Tibial artery (tissue), 4 donors: ENCODE data around the gene PCDH15.

Experiments used
- DNase-seq, 2 donors: peaks; one replicate each; pipeline ENCODE4 v3.0.0-alpha.2; 2019
- H3K27ac ChIP-seq, 2 donors: fragments of 200-600 bp; sonication (generic) in 1 of 2; 1 replicate in 1 of 2; 2 replicates in 1 of 2; pipeline ENCODE4 v1.5.1; 2018 to 2019; ENCODE audit warnings: mild to moderate bottlenecking in 1 of 2
- H3K27me3 ChIP-seq, 2 donors: fragments of 200-600 bp; sonication (generic) in 1 of 2; one replicate each; pipeline versions ENCODE4 v1.5.1 to v1.6.0; 2016 to 2019
- H3K36me3 ChIP-seq, 3 donors: fragments of 200-600 bp; sonication (generic) in 2 of 3; one replicate each; pipeline ENCODE4 v1.5.1; 2016 to 2019; ENCODE audit warnings: mild to moderate bottlenecking in 2 of 3
- H3K4me1 ChIP-seq, 4 donors: fragments of 200-600 bp; sonication (generic) in 2 of 4; 1 replicate in 3 of 4; 2 replicates in 1 of 4; pipeline ENCODE4 v1.5.1; 2016 to 2019
- H3K4me3 ChIP-seq, 2 donors: fragments of 200-600 bp; sonication (generic) in 1 of 2; 1 replicate in 1 of 2; 2 replicates in 1 of 2; pipeline ENCODE4 v1.5.1; 2018 to 2019; ENCODE audit warnings: mild to moderate bottlenecking in 2 of 2
- H3K9me3 ChIP-seq, 3 donors: fragments of 200-600 bp; sonication (generic) in 1 of 3; one replicate each; pipeline ENCODE4 v1.5.1; 2016 to 2019
- intact Hi-C: fragments of 100-400 bp; cut with DNase I; formaldehyde crosslinking; loops from one replicate; pipeline ENCODE4 v1.15.0; 2023; ENCODE audit warnings: low total_unique reads
- TF ChIP-seq, protein P1 (sequence below), 2 experiments: fragments of 200-600 bp in 1 of 2; fragments of 450-650 bp in 1 of 2; IDR thresholded peaks; one replicate each; pipeline ENCODE4 v1.5.1; 2017 to 2019; ENCODE audit warnings: antibody characterized with exemption in 2 of 2, mild to moderate bottlenecking in 1 of 2, moderate library complexity in 1 of 2

Gene PCDH15

DNA sequence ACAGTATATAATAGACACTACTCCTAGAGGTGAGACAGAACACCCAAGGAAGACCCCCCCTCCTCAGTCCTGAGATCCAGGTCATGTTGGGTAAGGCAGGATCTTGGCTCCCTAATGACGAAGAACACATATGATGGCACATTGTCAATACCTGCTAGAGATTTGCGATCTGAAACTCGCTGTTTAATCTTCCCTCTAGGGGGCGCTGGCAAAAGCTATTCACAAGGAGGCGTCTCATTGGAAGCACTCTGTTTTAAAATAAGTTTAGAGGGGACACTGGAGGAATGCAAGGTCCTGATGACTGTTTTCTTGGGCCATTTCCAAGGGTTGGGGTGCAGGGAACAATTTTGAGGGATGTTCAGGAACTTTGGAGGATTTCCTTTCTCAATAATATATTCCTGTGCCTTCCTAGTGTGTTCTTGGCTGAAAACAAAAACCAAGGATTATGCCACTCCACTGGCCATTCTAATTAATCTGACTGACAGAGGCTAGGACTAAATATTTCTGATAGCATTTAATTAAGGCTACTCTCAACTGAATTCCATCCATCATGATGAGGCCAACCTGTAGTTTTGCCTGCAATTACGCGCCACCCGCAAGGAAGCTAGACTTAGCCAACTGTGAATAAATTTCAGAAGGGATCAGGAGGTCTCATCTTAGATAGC, 1014.7 kb downstream of the PCDH15 start:
- no peaks in the 10 kb centered on the region for H3K4me1 ChIP-seq
- H3K27me3 ChIP-seq: no peaks in the 10 kb centered on the region
- no peaks in the 10 kb centered on the region for H3K9me3 ChIP-seq
- no peak overlapping the region for H3K4me3 ChIP-seq
- no peaks in the 10 kb centered on the region for H3K36me3 ChIP-seq
- H3K27ac ChIP-seq: no peak overlapping the region
- intact Hi-C loops: no loop called here
- no peak for DNase-seq
- TF ChIP-seq, protein P1, sequence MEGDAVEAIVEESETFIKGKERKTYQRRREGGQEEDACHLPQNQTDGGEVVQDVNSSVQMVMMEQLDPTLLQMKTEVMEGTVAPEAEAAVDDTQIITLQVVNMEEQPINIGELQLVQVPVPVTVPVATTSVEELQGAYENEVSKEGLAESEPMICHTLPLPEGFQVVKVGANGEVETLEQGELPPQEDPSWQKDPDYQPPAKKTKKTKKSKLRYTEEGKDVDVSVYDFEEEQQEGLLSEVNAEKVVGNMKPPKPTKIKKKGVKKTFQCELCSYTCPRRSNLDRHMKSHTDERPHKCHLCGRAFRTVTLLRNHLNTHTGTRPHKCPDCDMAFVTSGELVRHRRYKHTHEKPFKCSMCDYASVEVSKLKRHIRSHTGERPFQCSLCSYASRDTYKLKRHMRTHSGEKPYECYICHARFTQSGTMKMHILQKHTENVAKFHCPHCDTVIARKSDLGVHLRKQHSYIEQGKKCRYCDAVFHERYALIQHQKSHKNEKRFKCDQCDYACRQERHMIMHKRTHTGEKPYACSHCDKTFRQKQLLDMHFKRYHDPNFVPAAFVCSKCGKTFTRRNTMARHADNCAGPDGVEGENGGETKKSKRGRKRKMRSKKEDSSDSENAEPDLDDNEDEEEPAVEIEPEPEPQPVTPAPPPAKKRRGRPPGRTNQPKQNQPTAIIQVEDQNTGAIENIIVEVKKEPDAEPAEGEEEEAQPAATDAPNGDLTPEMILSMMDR (IDR thresholded peaks at IDR 0.05): no peak

DNA sequence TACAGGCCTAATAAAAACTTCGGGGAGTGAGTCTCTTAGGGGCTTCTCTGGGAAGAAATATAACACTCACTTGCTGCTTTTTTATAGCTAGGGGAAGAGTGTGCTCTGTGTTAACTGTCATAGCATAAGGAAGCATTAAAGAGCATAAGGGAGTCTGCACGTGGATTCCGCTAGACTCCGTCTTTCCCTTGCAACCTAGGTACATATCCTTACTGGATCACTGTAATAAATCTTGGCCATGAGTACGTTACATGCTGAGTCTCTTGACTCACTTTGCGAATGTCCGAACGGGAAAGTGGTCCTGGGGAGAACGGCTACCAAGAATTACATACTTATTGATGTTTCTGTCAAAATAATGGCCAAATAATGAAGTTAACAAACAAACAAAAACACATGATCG, 1029.3 kb downstream of the PCDH15 start:
- H3K27ac ChIP-seq: no peak overlapping the region
- no peaks in the 10 kb centered on the region for H3K9me3 ChIP-seq
- no peaks in the 10 kb centered on the region for H3K27me3 ChIP-seq
- intact Hi-C loops: no loop called here
- H3K4me3 ChIP-seq: no peak overlapping the region
- TF ChIP-seq, protein P1 (IDR thresholded peaks at IDR 0.05): no peak
- DNase-seq: no peak
- H3K36me3 ChIP-seq: no peaks in the 10 kb centered on the region
- H3K4me1 ChIP-seq: no peaks in the 10 kb centered on the region

DNA sequence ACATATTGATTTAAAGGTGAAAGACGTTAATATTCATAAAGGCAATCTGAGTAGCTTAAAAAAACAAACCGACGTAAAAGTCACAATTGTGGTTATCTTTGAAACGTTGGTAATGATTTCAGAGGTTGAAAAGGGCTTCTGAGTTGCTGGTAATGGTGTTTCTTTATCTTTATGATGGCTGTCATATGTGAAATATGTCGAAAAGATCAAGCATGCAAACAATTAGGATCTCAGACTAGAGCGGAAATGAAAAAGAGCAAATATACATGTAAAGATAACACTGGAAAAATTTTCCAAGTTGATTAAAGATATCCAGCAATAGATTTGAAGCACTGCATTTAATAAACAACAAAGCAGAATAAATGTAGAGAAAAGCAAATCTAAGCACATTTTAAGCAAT, 1030.1 kb downstream of the PCDH15 start:
- no peaks in the 10 kb centered on the region for H3K27me3 ChIP-seq
- intact Hi-C loops: no loop called here
- no peaks in the 10 kb centered on the region for H3K4me1 ChIP-seq
- no peaks in the 10 kb centered on the region for H3K9me3 ChIP-seq
- DNase-seq: no peak
- H3K4me3 ChIP-seq: no peak overlapping the region
- TF ChIP-seq, protein P1 (IDR thresholded peaks at IDR 0.05): no peak
- no peak overlapping the region for H3K27ac ChIP-seq
- no peaks in the 10 kb centered on the region for H3K36me3 ChIP-seq

DNA sequence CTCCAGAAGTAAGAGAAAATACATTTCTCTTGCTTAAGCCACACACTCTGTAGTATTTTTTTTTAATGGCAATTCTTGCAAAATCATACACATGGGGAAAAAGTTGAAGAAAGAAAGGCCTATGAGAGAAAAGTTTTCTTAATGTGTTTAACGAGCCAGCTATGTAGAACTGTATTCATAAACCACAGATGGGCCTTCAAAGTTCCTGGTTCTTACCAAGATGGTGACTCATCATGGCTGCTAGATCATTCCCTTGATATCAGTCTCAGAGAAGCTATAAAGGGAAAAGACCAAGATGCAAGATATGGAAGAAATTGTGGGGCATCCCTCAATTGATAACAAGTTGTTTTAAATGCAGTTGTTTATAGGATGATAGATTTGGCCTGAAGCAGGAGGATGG, 1035.7 kb downstream of the PCDH15 start:
- H3K27ac ChIP-seq: no peak overlapping the region
- no peaks in the 10 kb centered on the region for H3K27me3 ChIP-seq
- no peak overlapping the region for H3K4me3 ChIP-seq
- no peak for DNase-seq
- intact Hi-C loops: no loop called here
- H3K9me3 ChIP-seq: no peaks in the 10 kb centered on the region
- TF ChIP-seq, protein P1 (IDR thresholded peaks at IDR 0.05): no peak
- H3K36me3 ChIP-seq: no peaks in the 10 kb centered on the region
- no peaks in the 10 kb centered on the region for H3K4me1 ChIP-seq

DNA sequence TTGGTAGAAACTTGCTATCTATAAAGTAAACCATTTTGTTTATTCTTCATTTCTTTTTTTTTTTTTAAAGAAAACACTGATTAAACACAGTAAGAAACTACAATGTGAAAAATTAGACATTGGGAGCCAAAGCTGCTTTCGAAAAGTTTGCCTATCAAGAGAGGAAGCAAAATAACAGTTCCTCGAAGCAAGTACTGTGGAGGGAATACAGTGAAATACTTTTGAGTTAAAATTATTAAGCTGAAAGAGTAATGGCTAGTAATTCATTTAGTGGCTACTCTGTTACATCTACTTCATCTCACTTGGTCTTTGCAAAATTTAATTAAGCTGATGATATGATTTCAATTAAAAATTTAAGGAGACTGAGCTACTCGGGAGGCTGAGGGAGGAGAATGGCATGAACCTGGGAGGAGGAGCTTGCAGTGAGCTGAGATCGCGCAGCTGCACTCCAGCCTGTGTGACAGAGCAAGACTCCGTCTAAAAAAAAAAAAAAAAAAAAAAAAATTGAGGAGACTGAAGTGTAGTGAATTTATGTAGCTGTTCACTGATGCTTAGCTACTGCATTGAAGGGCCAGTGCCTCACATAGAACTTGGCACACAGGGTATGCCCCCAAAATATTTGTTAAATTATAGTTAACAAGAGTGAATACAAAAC, 1046.3 kb downstream of the PCDH15 start:
- H3K4me3 ChIP-seq: no peak overlapping the region
- no peaks in the 10 kb centered on the region for H3K27me3 ChIP-seq
- no peaks in the 10 kb centered on the region for H3K9me3 ChIP-seq
- no peak for DNase-seq
- H3K4me1 ChIP-seq: no peaks in the 10 kb centered on the region
- TF ChIP-seq, protein P1 (IDR thresholded peaks at IDR 0.05): no peak
- H3K36me3 ChIP-seq: no peaks in the 10 kb centered on the region
- intact Hi-C loops: no loop called here
- no peak overlapping the region for H3K27ac ChIP-seq
